ENCODE results near the gene ZSWIM3. TPM values are rescaled to one million over a fixed set of nuclear protein-coding genes. Genes with fewer than 3 reads are reported as not detected.
"Not testable (repeated sequence)": the region's sequence is repeated elsewhere in the genome, so short reads cannot be mapped to it uniquely, and the experiment has no call there.

The ZSWIM3 gene
- total and polyA plus RNA-seq, 2 of the 13 experiments (the other 11 are each of a cell fraction or from before 2014, with no cell fraction given): 5.2 to 5.8 TPM

DNA sequence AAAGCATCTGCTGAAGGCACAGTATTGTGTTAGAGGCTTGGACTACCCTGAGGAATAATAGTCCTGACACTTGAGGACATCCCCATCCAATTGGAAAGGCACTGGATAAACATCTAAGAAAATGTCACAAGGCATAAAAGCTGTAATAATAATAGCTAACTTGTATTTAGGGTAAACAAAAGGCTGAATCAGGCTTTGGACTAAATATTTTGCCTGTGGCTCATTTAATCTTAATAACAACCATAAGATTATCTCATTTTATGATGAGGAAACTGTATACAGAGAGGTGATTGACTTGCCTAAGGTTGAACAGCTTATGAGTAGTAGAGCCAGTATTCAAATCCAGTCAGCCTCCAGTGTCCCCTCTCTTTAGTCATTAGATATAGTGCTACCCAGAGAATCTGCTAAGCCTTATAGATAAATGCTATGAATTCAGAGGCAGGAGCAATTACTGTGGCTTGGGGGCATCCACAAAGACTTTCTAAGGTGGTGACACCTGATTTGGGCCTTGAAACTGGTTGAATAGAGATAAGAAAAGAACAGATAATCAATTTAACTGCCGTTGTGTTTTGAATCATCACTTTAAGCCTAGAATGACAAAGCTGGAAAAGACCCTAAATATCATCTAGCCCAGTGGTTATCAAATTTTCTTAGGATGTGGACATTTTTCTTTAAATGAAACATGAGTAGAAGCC, 16.1 kb downstream of the ZSWIM3 start (continued):
- TF ChIP-seq, protein P1, sequence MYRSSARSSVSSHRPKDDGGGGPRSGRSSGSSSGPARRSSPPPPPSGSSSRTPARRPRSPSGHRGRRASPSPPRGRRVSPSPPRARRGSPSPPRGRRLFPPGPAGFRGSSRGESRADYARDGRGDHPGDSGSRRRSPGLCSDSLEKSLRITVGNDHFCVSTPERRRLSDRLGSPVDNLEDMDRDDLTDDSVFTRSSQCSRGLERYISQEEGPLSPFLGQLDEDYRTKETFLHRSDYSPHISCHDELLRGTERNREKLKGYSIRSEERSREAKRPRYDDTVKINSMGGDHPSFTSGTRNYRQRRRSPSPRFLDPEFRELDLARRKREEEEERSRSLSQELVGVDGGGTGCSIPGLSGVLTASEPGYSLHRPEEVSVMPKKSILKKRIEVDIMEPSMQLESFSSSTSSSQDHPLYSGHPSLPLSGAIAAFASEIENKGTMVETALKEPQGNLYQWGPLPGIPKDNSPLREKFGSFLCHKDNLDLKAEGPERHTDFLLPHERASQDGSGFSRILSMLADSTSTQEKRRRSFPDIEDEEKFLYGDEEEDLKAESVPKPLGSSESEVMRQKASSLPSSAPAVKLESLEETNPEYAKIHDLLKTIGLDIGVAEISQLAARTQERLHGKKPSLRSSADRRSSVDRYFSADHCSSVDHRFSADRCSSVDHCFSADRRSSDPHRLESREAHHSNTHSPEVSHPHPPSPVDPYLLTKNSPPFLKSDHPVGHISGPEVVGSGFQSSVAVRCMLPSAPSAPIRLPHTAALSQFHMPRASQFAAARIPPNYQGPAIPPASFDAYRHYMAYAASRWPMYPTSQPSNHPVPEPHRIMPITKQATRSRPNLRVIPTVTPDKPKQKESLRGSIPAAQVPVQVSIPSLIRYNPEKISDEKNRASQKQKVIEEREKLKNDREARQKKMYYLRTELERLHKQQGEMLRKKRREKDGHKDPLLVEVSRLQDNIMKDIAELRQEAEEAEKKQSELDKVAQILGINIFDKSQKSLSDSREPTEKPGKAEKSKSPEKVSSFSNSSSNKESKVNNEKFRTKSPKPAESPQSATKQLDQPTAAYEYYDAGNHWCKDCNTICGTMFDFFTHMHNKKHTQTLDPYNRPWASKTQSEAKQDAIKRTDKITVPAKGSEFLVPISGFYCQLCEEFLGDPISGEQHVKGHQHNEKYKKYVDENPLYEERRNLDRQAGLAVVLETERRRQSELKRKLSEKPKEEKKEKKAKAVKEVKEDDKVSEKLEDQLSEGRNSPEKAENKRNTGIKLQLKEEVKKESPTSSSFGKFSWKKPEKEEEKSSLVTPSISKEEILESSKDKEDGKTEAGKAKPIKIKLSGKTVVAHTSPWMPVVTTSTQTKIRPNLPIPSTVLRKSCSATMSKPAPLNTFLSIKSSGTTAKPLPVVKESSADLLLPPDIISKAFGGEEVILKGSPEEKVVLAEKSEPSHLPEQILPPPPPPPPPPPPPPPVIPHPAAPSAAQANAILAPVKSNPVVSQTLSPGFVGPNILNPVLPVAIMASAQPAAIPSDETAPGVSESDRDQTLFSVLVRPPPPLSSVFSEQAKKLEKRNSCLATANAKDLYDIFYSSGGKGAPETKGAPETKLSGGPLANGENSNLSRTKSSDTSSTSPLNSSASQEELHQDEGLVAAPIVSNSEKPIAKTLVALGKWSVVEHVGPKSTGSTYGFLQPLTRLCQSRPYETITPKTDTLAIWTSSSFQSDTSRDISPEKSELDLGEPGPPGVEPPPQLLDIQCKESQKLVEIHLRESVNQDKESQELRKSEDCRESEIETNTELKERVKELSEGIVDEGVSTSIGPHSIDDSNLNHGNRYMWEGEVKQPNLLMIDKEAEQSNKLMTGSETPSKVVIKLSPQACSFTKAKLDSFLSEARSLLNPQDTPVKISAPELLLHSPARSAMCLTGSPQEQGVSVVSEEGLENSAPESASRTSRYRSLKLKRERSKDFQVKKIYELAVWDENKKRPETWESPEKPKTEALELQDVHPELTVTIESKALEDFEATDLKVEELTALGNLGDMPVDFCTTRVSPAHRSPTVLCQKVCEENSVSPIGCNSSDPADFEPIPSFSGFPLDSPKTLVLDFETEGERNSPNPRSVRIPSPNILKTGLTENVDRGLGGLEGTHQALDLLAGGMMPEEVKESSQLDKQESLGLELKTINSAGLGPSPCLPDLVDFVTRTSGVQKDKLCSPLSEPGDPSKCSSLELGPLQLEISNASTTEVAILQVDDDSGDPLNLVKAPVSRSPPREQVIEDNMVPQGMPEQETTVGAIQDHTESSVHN (CRISPR knock-in tag; IDR thresholded peaks at IDR 0.05): no peak
- TF ChIP-seq ZNF614 (CRISPR knock-in tag; IDR thresholded peaks at IDR 0.05; ENCODE audit: borderline replicate concordance): no peak

DNA sequence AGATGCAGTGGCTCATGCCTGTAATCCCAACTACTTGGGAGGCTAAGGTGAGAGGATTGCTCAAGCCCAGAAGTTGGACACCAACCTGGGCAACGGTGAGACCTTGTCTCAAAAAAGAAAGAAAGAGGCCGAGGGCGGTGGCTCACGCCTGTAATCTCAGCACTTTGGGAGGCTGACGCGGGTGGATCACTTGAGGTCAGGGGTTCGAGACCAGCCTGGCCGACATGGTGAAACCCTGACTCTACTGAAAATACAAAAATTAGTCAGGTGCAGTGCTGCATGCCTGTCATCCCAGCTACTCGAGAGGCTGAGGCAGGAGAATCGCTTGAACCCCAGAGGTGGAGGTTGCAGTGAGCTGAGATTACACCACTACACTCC, 16.7 kb downstream of the ZSWIM3 start:
- H3K79me2 ChIP-seq (ENCODE audit: insufficient read depth, low read length); BruUV-seq (replicated peaks); intact Hi-C loops (cut with micrococcal nuclease; ENCODE audit: unreplicated experiment); H3K9ac ChIP-seq (ENCODE audit: insufficient read depth, low read depth, low read length); H3K4me3 ChIP-seq (replicated peaks in 1 of 3; ENCODE audit: insufficient read depth in 1 of 3, low read depth in 2 of 3, low read length in 3 of 3); H4K20me1 ChIP-seq (ENCODE audit: insufficient read depth, low read length); H3K4me2 ChIP-seq (ENCODE audit: low read depth, low read length); H3K27ac ChIP-seq (ENCODE audit: extremely low read length, insufficient read depth, low read length); H3K9me3 ChIP-seq (ENCODE audit: low read length); H2AFZ ChIP-seq (ENCODE audit: low read length); ATAC-seq; in situ Hi-C loops (cut with HindIII; ENCODE audit: extremely low pct_ligation_motif_present, low pct_unique_long_range_greater_than_20kb); CTCF ChIA-PET (ENCODE audit: low intra/inter-chr PET ratio, low total read pairs); H3K27me3 ChIP-seq (ENCODE audit: control insufficient read depth in 1 of 2, insufficient read depth in 2 of 2, low read length in 2 of 2); DNase-seq (ENCODE audit: low spot score); FAIRE-seq: not testable (repeated sequence)
- H3K4me1 ChIP-seq (ENCODE audit: insufficient read depth, low read length): peaks cover 23% of the 10 kb centered on the region
- H3K36me3 ChIP-seq (replicated peaks in 1 of 2; ENCODE audit: control insufficient read depth in 1 of 2, insufficient read depth in 2 of 2, low read length in 2 of 2): peaks cover 5 to 18% of the 10 kb centered on the region in 2 experiments; a peak in 3 of 5 replicates
- 96% methylated on average over 10 of the region's 10 CpGs for WGBS (ENCODE audit: low lambda C conversion rate)
- POLR2A ChIA-PET: interaction anchor here (1.2 to 2.7 kb wide), 4 partner anchors 10 to 40 kb away, joined by 3 to 14 read pairs (median 4); partner anchors contain the start of genes CTSA, NEURL2 and SNX21

All from HepG2 (cell line).